Measurements from ENCODE around the gene ASPG.

- TF ChIP-seq, protein P1, sequence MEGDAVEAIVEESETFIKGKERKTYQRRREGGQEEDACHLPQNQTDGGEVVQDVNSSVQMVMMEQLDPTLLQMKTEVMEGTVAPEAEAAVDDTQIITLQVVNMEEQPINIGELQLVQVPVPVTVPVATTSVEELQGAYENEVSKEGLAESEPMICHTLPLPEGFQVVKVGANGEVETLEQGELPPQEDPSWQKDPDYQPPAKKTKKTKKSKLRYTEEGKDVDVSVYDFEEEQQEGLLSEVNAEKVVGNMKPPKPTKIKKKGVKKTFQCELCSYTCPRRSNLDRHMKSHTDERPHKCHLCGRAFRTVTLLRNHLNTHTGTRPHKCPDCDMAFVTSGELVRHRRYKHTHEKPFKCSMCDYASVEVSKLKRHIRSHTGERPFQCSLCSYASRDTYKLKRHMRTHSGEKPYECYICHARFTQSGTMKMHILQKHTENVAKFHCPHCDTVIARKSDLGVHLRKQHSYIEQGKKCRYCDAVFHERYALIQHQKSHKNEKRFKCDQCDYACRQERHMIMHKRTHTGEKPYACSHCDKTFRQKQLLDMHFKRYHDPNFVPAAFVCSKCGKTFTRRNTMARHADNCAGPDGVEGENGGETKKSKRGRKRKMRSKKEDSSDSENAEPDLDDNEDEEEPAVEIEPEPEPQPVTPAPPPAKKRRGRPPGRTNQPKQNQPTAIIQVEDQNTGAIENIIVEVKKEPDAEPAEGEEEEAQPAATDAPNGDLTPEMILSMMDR (conservative IDR thresholded peaks at IDR 0.05), result no peak
- no peak for TF ChIP-seq ZFX (IDR thresholded peaks at IDR 0.05)
These were observed 2.7 kb upstream of the ASPG start for GRCh38 chr14:104082807-104083206.

All from C4-2B (cell line).